Upper lobe of left lung (tissue), 6 donors: ENCODE results near the gene GART. TPM values are rescaled to one million over a fixed set of nuclear protein-coding genes. Genes with fewer than 3 reads are reported as not detected.

Experiments used
- ATAC-seq, 2 donors: fragments of 200-7000 bp; cut with Tn5 transposase; one replicate each; pipeline ENCODE4 v1.9.1; 2022; ENCODE audit warnings: mild to moderate bottlenecking in 2 of 2, moderate library complexity in 2 of 2; ENCODE audit not compliant: low FRiP score in 2 of 2
- DNase-seq, 2 donors: peaks; one replicate each; pipeline ENCODE4 v3.0.0-alpha.2; 2019 to 2020
- H3K27ac ChIP-seq, 4 donors: fragments of 200-600 bp; sonication (generic); one replicate each; pipeline ENCODE4 v1.5.1; 2016 to 2019
- H3K27me3 ChIP-seq, 4 donors: fragments of 200-600 bp; sonication (generic); one replicate each; pipeline ENCODE4 v1.5.1; 2017 to 2019
- H3K36me3 ChIP-seq, 4 donors: fragments of 200-600 bp; sonication (generic); one replicate each; pipeline ENCODE4 v1.5.1; 2016 to 2019
- H3K4me1 ChIP-seq, 4 donors: fragments of 200-600 bp; sonication (generic); one replicate each; pipeline ENCODE4 v1.5.1; 2018 to 2019
- H3K4me3 ChIP-seq, 4 donors: fragments of 200-600 bp; sonication (generic); one replicate each; pipeline ENCODE4 v1.5.1; 2017 to 2019; ENCODE audit warnings: mild to moderate bottlenecking in 2 of 4, moderate library complexity in 1 of 4
- H3K9me3 ChIP-seq, 4 donors: fragments of 200-600 bp; sonication (generic); one replicate each; pipeline ENCODE4 v1.5.1; 2018 to 2019
- EP300 ChIP-seq, 4 donors: sonication (generic); formaldehyde crosslinking; IDR thresholded peaks; one replicate each; pipeline ENCODE4 v1.5.1; 2017; ENCODE audit warnings: antibody characterized with exemption in 4 of 4, control low read depth in 2 of 4
- POLR2A ChIP-seq, 4 donors: fragments of 450-650 bp; IDR thresholded peaks; one replicate each; pipeline ENCODE4 v1.5.1; 2016 to 2017; ENCODE audit warnings: antibody characterized with exemption in 4 of 4, mild to moderate bottlenecking in 2 of 4
- POLR2AphosphoS5 ChIP-seq, 2 donors: sonication (generic); formaldehyde crosslinking; IDR thresholded peaks; one replicate each; pipeline ENCODE4 v1.5.1; 2017; ENCODE audit warnings: antibody characterized with exemption in 2 of 2
- WGBS, 2 donors: methylation state at CpG; one replicate each; pipeline ENCODE4 v1.1.5; 2017 to 2018; 5-methylcytosine and 5-hydroxymethylcytosine counted together
- total RNA-seq, 6 donors: library from RNA; depleted of rRNA in 4 of 6; stranded (reverse); fragments of >200 nt in 4 of 6; gene quantifications; one replicate each; pipeline versions ENCODE4 v1.1.0 to v1.2.1, GENCODE V29; 2016 to 2021
- TF ChIP-seq, protein P1 (sequence below), 6 experiments: fragments of 450-650 bp in 4 of 6; fragments of 200-600 bp in 2 of 6; sonication (generic) in 2 of 6; IDR thresholded peaks; one replicate each; pipeline ENCODE4 v1.5.1; 2016 to 2019; ENCODE audit warnings: antibody characterized with exemption in 6 of 6
- donor health status: DM: no; HTN: no; CAD: no; lungs with moderate emphysema.
- donor health status: DM: no; HTN: yes; CAD: no; lungs with severe emphysema.

The GART gene
- total RNA-seq, 6 donors from 2014 or later, result 55.9 to 89.8 (median 64.3) TPM

- H3K27me3 ChIP-seq, result no peaks in the 10 kb centered on the region
- peaks cover 0 to 7% (median 0%) of the 10 kb centered on the region in 4 donors for H3K4me1 ChIP-seq
- no peak for DNase-seq
- ATAC-seq, result no peak
- H3K27ac ChIP-seq, result no peak overlapping the region
- TF ChIP-seq POLR2A (IDR thresholded peaks at IDR 0.05) (no peak), EP300 (IDR thresholded peaks at IDR 0.05) (no peak), POLR2AphosphoS5 (IDR thresholded peaks at IDR 0.05) (no peak)
- TF ChIP-seq, protein P1, sequence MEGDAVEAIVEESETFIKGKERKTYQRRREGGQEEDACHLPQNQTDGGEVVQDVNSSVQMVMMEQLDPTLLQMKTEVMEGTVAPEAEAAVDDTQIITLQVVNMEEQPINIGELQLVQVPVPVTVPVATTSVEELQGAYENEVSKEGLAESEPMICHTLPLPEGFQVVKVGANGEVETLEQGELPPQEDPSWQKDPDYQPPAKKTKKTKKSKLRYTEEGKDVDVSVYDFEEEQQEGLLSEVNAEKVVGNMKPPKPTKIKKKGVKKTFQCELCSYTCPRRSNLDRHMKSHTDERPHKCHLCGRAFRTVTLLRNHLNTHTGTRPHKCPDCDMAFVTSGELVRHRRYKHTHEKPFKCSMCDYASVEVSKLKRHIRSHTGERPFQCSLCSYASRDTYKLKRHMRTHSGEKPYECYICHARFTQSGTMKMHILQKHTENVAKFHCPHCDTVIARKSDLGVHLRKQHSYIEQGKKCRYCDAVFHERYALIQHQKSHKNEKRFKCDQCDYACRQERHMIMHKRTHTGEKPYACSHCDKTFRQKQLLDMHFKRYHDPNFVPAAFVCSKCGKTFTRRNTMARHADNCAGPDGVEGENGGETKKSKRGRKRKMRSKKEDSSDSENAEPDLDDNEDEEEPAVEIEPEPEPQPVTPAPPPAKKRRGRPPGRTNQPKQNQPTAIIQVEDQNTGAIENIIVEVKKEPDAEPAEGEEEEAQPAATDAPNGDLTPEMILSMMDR (IDR thresholded peaks at IDR 0.05), result no peak
- peaks cover 3 to 83% (median 19%) of the 10 kb centered on the region in 4 donors for H3K36me3 ChIP-seq
- H3K9me3 ChIP-seq, result no peaks in the 10 kb centered on the region
- H3K4me3 ChIP-seq, result no peak overlapping the region
- WGBS, 2 donors, result 84 to 88% methylated on average over 6 of the region's 6 CpGs
Observed at GRCh38 chr21:33455686-33456446, 86.1 kb downstream of the GART start.

Other genes with a start within 250 kb of the GART start
- gene IFNAR1, start 217.1 kb downstream of the GART start, total RNA-seq, result 10 to 100 TPM; 17.1 to 68.5 (median 36.0) TPM
- 10 to 100 TPM; 35.6 to 89.8 (median 62.0) TPM for gene IFNGR2, start 138.7 kb downstream of the GART start, total RNA-seq
- 100 to 1,000 TPM in 2 of 6 donors, 10 to 100 TPM in 4; 45.1 to 155 (median 68.0) TPM for gene TMEM50B, start 62.1 kb downstream of the GART start, total RNA-seq
- gene DNAJC28, start 50.4 kb downstream of the GART start, total RNA-seq, result 1 to 10 TPM in 5 of 6 donors, under 1 TPM in 1; 0.55 to 3.1 (median 1.6) TPM
- gene SON, start 921 bp upstream of the GART start, total RNA-seq, result 1,000 to 10,000 TPM in 1 of 6 donors, 100 to 1,000 TPM in 5; 236 to 1,038 (median 307) TPM
- gene DONSON, start 46.6 kb upstream of the GART start, total RNA-seq, result 10 to 100 TPM in 2 of 6 donors, 1 to 10 TPM in 4; 4.3 to 19.2 (median 6.3) TPM
- gene CRYZL1, start 99.6 kb upstream of the GART start, total RNA-seq, result 10 to 100 TPM; 20.2 to 80.7 (median 31.7) TPM
- gene ITSN1, start 100.4 kb upstream of the GART start, total RNA-seq, result 100 to 1,000 TPM in 1 of 6 donors, 10 to 100 TPM in 5; 19.3 to 103 (median 38.7) TPM